ENCODE data around the gene IGLL5.

Gene IGLL5

DNA sequence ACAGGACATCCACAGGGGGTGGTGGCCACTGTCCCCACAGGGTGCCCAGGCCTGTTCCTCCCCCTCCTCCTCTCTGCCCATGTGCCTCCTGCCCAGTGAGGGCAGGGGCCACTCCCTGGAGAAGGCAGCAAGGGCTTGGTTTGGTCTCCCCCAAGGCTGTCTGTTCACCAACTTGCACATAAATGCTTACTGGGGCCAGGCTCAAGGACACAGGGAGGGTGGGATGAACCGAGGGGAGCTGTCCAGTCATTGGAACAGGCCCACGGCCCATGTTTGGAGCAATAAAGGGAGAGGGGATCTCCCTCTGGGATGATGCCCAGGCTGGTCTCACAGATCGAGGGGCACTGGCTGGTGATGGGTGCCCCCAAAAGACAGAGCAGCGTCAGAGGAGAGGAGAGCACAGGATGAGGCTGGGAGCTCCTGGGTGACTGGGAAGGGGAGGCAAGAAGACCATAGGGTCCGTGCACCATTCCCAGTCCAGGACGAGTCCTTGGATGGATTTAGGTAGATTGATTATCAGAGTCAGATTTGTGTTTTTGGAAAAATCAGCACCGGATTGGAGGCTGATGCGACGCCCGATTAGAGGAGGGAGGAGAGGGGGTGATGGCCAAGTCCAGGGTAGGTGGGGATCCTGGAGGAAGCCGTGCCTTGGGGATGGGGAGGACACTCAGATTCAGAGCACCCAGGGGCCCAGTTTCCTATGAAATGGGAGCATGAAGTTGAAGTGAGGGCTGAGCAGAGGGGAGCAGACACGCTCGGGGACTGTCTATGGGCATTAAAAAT, 1.1 kb downstream of the IGLL5 start:
- H3K27ac ChIP-seq: no peak overlapping the region
- TF ChIP-seq, protein P1, sequence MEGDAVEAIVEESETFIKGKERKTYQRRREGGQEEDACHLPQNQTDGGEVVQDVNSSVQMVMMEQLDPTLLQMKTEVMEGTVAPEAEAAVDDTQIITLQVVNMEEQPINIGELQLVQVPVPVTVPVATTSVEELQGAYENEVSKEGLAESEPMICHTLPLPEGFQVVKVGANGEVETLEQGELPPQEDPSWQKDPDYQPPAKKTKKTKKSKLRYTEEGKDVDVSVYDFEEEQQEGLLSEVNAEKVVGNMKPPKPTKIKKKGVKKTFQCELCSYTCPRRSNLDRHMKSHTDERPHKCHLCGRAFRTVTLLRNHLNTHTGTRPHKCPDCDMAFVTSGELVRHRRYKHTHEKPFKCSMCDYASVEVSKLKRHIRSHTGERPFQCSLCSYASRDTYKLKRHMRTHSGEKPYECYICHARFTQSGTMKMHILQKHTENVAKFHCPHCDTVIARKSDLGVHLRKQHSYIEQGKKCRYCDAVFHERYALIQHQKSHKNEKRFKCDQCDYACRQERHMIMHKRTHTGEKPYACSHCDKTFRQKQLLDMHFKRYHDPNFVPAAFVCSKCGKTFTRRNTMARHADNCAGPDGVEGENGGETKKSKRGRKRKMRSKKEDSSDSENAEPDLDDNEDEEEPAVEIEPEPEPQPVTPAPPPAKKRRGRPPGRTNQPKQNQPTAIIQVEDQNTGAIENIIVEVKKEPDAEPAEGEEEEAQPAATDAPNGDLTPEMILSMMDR (conservative IDR thresholded peaks at IDR 0.05): no peak

DNA sequence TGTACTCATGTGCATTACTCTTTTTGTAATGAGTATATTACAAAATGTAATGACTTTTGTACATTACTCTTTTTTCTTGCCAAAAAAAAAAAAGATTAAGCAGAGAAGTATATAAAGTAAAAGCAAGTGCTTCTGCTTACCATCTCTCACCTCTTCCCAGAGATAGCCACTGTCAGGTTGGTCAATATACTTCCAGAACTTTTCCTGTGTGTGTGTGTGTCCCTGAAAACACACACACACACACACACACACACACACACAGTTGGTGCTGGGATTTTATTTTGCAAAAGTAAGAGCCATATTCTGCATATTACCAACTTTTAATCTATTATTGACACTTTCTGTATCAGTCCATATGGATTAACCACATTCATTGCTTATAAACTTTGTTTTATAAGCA, 2.5 kb downstream of the IGLL5 start:
- H3K27ac ChIP-seq: no peak overlapping the region
- TF ChIP-seq, protein P1 (conservative IDR thresholded peaks at IDR 0.05): no peak

DNA sequence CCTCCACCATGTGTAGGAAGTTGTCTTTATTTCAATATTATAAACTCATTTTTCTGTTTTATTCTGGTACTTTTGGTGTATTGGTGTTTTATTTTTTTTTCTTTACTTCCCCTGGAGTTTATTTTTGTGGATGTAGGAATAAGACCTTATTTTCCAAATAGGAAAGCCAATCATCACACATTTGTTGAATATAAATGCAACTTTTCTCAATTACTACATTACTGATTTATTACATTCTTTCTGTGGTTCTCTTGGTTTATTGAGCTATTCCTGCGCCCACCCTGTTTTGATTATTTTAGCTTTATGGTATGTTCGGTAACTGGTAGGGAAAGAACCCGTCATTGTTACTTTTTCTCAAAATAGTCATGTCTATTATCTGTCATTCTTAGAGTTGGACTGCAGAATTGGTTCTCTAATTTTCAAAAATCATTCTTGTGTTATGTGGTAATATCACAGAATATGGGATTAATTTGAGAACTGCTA, 3.6 kb downstream of the IGLL5 start:
- TF ChIP-seq, protein P1 (conservative IDR thresholded peaks at IDR 0.05): no peak
- H3K27ac ChIP-seq: no peak overlapping the region

DNA sequence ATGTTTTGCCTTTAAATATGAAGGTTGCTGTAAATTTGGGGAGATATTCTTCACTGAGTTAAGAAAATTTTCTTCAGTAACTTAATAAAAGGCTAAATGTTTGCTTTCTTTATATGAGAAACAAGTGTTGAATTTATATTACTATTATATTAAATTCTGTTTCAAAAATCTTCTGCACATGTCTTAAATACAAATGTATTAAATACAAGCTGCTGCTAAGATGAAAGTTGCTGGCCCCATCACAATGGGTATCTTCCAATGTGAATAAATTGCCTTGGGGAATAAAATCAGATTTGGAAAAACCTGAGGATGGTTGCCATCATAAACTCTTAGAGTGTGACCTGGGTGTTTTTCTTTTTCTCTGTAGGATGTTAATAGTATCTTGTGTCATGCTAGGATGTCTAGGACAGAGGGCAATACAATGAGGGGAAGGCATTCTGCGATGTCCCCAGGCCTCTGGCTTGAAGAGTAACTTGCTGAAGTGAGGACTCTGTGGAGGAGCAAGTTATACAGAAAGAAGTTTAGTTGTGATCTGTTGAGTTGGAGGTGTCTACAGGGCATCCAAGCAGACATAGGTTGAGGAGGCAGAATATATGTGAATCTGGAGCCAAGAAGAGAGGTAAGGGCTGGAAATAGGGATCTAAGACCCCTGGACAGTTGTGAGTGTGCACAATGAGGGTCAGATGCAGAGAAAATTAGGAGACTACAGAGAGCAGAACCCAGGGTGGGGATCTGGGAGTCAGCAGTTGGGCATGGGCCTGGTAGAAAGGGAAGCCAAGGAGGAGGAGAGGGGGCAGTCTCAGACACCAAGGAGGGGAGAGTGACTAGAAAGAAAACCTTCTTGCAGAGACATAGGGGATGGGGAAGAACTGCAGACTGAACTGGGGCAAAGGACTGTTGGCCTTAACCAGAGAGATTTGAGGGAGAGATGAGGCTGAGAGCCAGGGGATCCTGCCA, 4.8 kb downstream of the IGLL5 start:
- H3K27ac ChIP-seq: no peak overlapping the region
- TF ChIP-seq, protein P1 (conservative IDR thresholded peaks at IDR 0.05): no peak

DNA sequence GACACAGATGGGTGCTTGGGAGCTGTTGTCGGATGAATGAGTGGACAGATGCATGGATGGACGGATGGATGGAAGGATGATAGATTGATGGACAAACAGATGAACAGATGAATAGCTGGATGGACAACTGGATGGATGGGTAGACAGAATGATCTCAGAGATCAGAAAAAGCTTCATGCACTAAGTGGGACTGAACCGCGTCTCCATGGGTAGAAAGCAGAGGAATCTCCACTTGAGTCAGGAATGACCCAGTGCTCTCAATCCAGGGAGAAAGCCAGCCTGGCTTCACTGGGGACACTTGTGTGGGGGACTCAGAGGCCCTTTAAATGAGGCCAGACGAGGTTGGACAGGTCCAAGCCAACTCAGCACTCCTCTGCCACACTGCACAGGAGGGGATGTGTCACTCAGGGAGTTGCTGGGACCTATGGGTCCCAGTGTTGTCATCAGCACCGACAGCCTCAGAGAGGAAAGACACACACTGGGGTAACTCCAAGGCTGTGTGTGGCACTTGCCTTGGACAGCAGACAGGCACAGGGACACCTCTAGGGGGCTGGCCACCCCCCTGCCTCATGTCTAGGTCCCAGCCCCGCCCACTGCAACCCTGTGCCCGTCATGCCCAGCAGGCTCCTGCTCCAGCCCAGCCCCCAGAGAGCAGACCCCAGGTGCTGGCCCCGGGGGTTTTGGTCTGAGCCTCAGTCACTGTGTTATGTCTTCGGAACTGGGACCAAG, 5.6 kb downstream of the IGLL5 start:
- TF ChIP-seq, protein P1 (conservative IDR thresholded peaks at IDR 0.05): no peak
- no peak overlapping the region for H3K27ac ChIP-seq

DNA sequence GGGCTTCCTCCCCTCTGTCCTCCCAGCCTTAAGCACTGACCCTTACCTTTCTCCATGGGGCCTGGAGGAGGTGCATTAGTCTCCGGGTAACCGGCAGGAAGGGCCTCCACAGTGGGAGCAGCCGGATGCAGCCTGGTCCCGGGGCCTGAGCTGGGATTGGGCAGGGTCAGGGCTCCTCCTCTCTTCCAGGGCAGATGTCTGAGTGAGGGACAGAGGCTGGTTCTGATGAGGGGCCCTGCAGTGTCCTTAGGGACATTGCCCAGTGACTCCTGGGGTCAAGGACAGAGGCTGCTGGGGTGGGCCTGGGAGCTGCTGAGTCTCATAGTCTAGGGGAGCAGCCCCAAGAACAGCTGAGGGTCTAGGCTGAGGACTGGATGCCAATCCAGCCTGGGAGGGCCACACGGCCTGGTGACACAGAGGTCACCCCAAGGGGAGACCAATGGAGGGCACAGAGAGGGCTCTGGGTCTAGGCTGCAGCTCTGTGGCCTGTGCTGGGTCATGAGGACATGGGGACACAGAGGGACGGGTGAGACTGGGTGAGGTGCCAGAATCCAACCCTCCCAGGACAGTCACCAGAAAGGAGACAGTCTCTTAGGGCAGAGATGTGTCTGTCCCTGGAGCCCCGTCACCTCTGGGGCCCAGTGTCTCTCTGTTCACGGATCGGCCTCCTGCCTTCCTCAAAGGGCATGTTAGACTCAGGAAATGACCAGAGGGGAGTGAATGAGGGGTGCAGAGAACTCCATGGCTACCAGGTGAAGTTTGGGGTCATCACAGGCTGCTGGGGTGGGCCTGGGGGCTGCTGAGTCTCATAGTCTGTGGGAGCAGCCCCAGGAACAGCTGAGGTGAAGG, 6.5 kb downstream of the IGLL5 start:
- H3K27ac ChIP-seq: no peak overlapping the region
- TF ChIP-seq, protein P1 (conservative IDR thresholded peaks at IDR 0.05): no peak
